DND-41 (cell line): ENCODE measurements around the gene LPAR1.

Source experiments
- ATAC-seq: fragments of 200-7000 bp; cut with Tn5 transposase; 3 replicates; pipeline ENCODE4 v1.9.1; 2021; ENCODE audit warnings: low read depth; ENCODE audit not compliant: insufficient read depth
- DNase-seq: peaks from one replicate; pipeline ENCODE4 v3.0.0-alpha.2; 2020
- H2AFZ ChIP-seq: 2 replicates; pipeline ENCODE4 v1.6.0; 2012; ENCODE audit warnings: low read depth, low read length
- H3K27ac ChIP-seq: 2 replicates; pipeline ENCODE4 v1.5.1; 2012; ENCODE audit warnings: low read length, inconsistent platforms
- H3K27me3 ChIP-seq: fragments of 200-600 bp; sonication (generic); 2 replicates; pipeline ENCODE4 v1.6.0; 2012; ENCODE audit warnings: low read length, mild to moderate bottlenecking, inconsistent platforms; ENCODE audit not compliant: insufficient read depth, poor library complexity
- H3K36me3 ChIP-seq: 2 replicates; pipeline ENCODE4 v1.5.1; 2012; ENCODE audit warnings: low read length, inconsistent platforms; ENCODE audit not compliant: insufficient read depth
- H3K4me1 ChIP-seq: 2 replicates; pipeline ENCODE4 v1.5.1; 2012; ENCODE audit warnings: mild to moderate bottlenecking, low read length; ENCODE audit not compliant: insufficient read depth
- H3K4me2 ChIP-seq: 2 replicates; pipeline ENCODE4 v1.6.0; 2012; ENCODE audit warnings: mild to moderate bottlenecking, moderate library complexity, low read length, inconsistent platforms; ENCODE audit not compliant: insufficient read depth
- H3K4me3 ChIP-seq, 2 experiments: fragments of 200-600 bp in 1 of 2; shearing (Covaris generic) in 1 of 2; 2 replicates each; pipeline ENCODE4 v1.5.1; 2012 to 2016; ENCODE audit warnings: inconsistent platforms in 2 of 2, low read length in 2 of 2, mild to moderate bottlenecking in 2 of 2, low read depth in 1 of 2, moderate library complexity in 1 of 2
- H3K79me2 ChIP-seq: 2 replicates; pipeline ENCODE4 v1.6.0; 2012; ENCODE audit warnings: low read length, inconsistent platforms; ENCODE audit not compliant: insufficient read depth
- H3K9ac ChIP-seq: 2 replicates; pipeline ENCODE4 v1.6.0; 2012; ENCODE audit warnings: low read depth, mild to moderate bottlenecking, inconsistent platforms, low read length, moderate library complexity
- H3K9me3 ChIP-seq: 2 replicates; pipeline ENCODE4 v1.5.1; 2012; ENCODE audit warnings: low read length, moderate library complexity, mild to moderate bottlenecking, inconsistent platforms; ENCODE audit not compliant: insufficient read depth, severe bottlenecking
- H4K20me1 ChIP-seq: 2 replicates; pipeline ENCODE4 v1.6.0; 2012; ENCODE audit warnings: low read length; ENCODE audit not compliant: insufficient read depth
- EZH2 ChIP-seq: IDR thresholded peaks from 3 replicates; pipeline ENCODE4 v1.6.1; 2012; ENCODE audit warnings: borderline replicate concordance, low read depth, mild to moderate bottlenecking, moderate library complexity, low read length, inconsistent platforms; ENCODE audit not compliant: severe bottlenecking
- TF ChIP-seq, protein P1 (sequence below): IDR thresholded peaks from 2 replicates; pipeline ENCODE4 v1.5.1; 2012; ENCODE audit warnings: borderline replicate concordance, low read length, moderate library complexity, mild to moderate bottlenecking; ENCODE audit not compliant: poor library complexity, severe bottlenecking; ENCODE audit errors: extremely low read depth

LPAR1 gene

DNA sequence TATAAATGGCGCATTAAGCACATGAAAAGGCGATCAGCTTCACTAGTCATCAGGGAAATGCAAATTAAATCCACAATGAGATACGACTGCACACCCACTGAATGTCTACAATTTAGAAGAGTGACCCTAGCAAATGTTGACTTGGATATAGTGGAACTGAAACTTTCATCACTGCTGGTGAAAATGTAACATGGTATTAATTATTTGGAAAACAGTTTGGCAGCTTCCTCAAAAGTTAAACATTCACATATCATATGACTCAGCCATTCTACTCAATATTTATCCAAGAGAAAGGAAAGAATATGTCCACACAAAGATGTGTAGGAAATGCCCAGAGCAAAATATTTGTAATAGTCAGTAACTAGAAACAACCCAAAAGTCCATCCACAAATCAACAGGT, 146.5 kb downstream of the LPAR1 start:
- no peak for ATAC-seq
- DNase-seq: no peak

DNA sequence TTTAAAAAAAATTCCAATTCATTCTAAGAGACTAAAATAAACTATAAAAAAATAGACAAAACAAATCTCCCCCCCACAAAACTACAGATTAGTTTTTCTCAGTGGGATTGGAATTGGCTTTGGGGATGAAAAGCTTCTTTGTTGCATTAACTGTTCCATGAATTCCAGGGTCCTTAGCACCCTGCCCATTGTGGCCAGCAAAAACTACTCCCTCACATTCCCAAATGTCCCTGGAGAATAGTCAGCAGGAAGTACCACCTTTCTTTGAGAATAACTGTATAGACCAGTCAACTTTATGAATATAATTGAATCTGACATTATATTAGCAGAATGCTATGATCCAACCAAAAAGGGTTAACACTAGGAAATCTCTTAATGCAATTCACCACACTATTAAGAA, 147.9 kb downstream of the LPAR1 start:
- DNase-seq (no peak), ATAC-seq (no peak)
- Histone ChIP-seq H3K4me1 (no peaks in the 10 kb centered on the region), H3K36me3 (no peaks in the 10 kb centered on the region), H3K9me3 (no peaks in the 10 kb centered on the region), H3K4me2 (no peak overlapping the region), H3K27me3 (no peaks in the 10 kb centered on the region), H4K20me1 (no peaks in the 10 kb centered on the region), H3K4me3 (no peak overlapping the region), H3K79me2 (no peaks in the 10 kb centered on the region), H2AFZ (no peak overlapping the region), H3K9ac (no peak overlapping the region), H3K27ac (no peak overlapping the region)
- TF ChIP-seq EZH2: no peak
- TF ChIP-seq, protein P1, sequence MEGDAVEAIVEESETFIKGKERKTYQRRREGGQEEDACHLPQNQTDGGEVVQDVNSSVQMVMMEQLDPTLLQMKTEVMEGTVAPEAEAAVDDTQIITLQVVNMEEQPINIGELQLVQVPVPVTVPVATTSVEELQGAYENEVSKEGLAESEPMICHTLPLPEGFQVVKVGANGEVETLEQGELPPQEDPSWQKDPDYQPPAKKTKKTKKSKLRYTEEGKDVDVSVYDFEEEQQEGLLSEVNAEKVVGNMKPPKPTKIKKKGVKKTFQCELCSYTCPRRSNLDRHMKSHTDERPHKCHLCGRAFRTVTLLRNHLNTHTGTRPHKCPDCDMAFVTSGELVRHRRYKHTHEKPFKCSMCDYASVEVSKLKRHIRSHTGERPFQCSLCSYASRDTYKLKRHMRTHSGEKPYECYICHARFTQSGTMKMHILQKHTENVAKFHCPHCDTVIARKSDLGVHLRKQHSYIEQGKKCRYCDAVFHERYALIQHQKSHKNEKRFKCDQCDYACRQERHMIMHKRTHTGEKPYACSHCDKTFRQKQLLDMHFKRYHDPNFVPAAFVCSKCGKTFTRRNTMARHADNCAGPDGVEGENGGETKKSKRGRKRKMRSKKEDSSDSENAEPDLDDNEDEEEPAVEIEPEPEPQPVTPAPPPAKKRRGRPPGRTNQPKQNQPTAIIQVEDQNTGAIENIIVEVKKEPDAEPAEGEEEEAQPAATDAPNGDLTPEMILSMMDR: no peak

More for the DNA sequence above, 146.5 kb downstream of the LPAR1 start:
- Histone ChIP-seq H4K20me1 (no peaks in the 10 kb centered on the region), H3K27ac (no peak overlapping the region), H3K9me3 (no peaks in the 10 kb centered on the region), H3K4me2 (no peak overlapping the region), H3K27me3 (no peaks in the 10 kb centered on the region), H3K36me3 (no peaks in the 10 kb centered on the region), H3K4me1 (no peaks in the 10 kb centered on the region), H2AFZ (no peak overlapping the region), H3K79me2 (no peaks in the 10 kb centered on the region), H3K4me3 (no peak overlapping the region), H3K9ac (no peak overlapping the region)
- no peak for TF ChIP-seq EZH2
- TF ChIP-seq, protein P1: no peak

DNA sequence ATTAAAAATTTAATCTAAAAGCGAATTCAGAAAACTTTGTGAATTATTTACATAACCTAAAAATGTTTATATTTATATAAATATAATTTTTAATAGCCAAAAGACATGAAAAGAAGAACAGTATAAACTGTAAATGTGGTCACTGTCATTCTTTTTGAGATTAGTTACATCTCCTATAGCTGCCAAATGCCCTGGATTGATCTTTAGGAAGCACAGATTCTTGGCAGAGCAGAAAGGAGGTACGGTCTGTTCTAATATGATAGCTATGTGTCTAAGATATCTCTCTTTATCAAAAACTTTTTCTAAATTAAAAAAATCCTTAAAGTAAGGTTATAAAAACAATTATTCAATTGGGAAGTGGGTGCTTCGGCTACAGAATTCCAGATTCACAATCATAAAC, 151.0 kb downstream of the LPAR1 start:
- H3K9ac ChIP-seq: no peak overlapping the region

More for the DNA sequence above, 151.0 kb downstream of the LPAR1 start:
- H2AFZ ChIP-seq: no peak overlapping the region
- no peak overlapping the region for H3K4me3 ChIP-seq
- DNase-seq: no peak
- H3K27ac ChIP-seq: no peak overlapping the region
- no peaks in the 10 kb centered on the region for H3K36me3 ChIP-seq
- no peak overlapping the region for H3K4me2 ChIP-seq
- ATAC-seq: no peak
- H4K20me1 ChIP-seq: no peaks in the 10 kb centered on the region
- no peaks in the 10 kb centered on the region for H3K4me1 ChIP-seq
- H3K27me3 ChIP-seq: no peaks in the 10 kb centered on the region
- no peak for TF ChIP-seq EZH2
- TF ChIP-seq, protein P1: no peak
- no peaks in the 10 kb centered on the region for H3K9me3 ChIP-seq
- no peaks in the 10 kb centered on the region for H3K79me2 ChIP-seq
